BE2C (cell line): ENCODE data around the gene SLIT1.

Experiments
- DNase-seq: peaks from one replicate; pipeline ENCODE4 v3.0.0-alpha.2; 2020
- H3K27me3 ChIP-seq: fragments of 250-450 bp; sonication (Bioruptor Pico); 2 replicates; pipeline ENCODE4 v1.5.1; 2020; ENCODE audit warnings: mild to moderate bottlenecking
- H3K36me3 ChIP-seq: fragments of 250-450 bp; sonication (Bioruptor Pico); 2 replicates; pipeline ENCODE4 v1.5.1; 2020; ENCODE audit warnings: mild to moderate bottlenecking
- H3K4me1 ChIP-seq: fragments of 250-450 bp; sonication (Bioruptor Pico); 2 replicates; pipeline ENCODE4 v1.5.1; 2020
- H3K4me3 ChIP-seq: 2 replicates; pipeline ENCODE4 v1.5.1; 2011; ENCODE audit warnings: low read depth, low read length
- H3K9me3 ChIP-seq: fragments of 250-450 bp; sonication (Bioruptor Pico); 2 replicates; pipeline ENCODE4 v1.5.1; 2020
- TF ChIP-seq, protein P1 (sequence below): IDR thresholded peaks from 2 replicates; pipeline ENCODE4 v1.5.1; 2012; ENCODE audit warnings: mild to moderate bottlenecking, low read depth, low read length

SLIT1 gene

DNA sequence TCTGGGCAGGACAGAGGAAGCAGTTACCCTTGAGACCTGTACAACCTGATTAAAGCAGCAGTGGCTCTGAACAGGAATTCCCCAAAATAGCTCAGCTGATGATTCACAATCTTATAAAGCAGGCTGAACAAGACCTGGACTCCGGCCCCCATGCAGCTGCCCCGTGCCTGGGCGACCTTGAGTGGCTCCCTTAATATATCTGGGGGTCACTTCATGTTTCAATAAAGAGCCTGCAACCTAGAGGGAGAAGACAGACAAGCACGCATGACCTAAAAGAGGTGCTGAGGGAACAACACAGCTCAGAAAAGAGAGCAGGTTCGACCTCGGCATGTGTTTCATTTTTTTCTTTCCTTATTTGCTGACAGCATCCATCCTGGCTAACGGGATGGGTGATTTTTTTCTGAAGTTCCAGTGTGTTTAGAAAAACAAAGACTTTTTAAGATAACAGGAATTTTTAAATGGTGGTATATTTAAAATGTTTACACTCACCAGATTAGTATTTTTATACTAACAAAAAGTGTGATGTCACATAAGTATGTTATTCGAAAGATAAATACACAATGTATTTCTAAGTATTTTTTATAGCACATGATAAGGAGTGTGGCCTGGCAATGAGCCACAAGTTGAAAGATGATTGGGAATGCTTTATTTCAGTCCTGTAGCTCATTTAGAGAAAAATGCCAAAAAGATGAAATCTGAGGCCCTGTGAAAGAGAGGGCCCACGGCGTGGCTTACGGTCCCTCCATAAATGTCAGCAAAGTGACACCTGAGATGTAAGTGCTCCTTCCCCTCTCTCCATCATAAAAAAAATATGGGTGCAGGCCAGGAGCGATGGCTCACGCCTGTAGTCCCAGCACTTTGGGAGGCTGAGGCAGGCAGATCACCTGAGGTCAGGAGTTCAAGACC, 161.3 kb downstream of the SLIT1 start:
- Histone ChIP-seq H3K4me3 (no peak overlapping the region), H3K4me1 (no peaks in the 10 kb centered on the region), H3K9me3 (no peaks in the 10 kb centered on the region), H3K27me3 (no peaks in the 10 kb centered on the region), H3K36me3 (no peaks in the 10 kb centered on the region)
- no peak for DNase-seq
- TF ChIP-seq, protein P1, sequence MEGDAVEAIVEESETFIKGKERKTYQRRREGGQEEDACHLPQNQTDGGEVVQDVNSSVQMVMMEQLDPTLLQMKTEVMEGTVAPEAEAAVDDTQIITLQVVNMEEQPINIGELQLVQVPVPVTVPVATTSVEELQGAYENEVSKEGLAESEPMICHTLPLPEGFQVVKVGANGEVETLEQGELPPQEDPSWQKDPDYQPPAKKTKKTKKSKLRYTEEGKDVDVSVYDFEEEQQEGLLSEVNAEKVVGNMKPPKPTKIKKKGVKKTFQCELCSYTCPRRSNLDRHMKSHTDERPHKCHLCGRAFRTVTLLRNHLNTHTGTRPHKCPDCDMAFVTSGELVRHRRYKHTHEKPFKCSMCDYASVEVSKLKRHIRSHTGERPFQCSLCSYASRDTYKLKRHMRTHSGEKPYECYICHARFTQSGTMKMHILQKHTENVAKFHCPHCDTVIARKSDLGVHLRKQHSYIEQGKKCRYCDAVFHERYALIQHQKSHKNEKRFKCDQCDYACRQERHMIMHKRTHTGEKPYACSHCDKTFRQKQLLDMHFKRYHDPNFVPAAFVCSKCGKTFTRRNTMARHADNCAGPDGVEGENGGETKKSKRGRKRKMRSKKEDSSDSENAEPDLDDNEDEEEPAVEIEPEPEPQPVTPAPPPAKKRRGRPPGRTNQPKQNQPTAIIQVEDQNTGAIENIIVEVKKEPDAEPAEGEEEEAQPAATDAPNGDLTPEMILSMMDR, result no peak

DNA sequence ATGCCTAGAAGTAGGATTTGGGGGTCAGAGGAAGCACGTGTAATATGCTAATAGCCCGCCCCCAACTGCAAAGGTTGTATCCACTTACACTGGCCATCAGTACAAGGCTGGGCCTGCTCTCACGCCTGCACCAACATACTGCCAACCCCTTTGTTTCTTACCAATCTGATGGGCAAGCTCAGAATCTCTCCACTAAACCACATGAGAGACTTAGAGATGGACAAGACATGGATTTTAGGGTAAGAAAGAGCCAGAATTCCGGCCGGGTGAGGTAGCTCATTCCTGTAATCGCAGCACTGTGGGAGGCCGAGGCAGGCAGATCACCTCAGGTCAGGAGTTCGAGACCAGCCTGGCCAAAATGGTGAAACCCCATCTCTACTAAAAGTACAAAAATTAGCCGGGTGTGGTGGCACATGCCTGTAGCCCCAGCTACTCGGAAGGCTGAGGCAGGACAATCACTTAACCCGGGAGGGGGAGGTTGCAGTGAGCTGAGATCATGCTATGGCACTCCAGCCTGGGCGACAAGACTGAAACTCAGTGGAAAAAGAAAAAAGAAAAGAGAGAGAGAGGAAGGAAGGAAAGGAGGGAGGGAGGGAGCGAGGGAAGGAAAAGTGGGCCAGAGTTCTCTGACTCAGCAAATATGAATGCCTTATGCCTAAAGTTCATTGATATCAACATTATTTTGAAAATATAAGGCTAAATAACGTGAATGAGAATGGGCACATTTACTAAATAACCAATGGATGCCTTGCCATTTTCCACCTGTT, 162.2 kb downstream of the SLIT1 start:
- Histone ChIP-seq H3K4me1 (no peaks in the 10 kb centered on the region), H3K27me3 (no peaks in the 10 kb centered on the region), H3K36me3 (no peaks in the 10 kb centered on the region), H3K4me3 (no peak overlapping the region), H3K9me3 (no peaks in the 10 kb centered on the region)
- no peak for DNase-seq
- TF ChIP-seq, protein P1, result no peak

DNA sequence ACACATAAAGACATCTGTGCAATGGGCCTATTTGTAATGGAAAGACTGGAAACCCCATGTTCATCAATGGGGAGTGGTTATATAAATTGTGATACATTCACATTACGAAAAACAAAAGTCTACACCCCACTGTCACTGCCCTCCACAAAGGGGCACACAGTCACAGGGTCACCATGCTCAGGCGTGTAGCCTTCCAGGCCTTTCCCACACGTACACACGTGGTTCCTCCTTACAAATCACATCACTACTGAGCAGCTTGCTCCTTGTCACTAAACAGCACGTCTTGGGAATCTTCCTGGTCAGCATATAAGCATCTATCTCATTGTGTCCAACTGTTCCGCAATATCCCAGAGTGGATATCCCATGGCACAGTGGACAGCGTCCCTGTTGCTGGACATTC, 163.1 kb downstream of the SLIT1 start:
- Histone ChIP-seq H3K36me3 (no peaks in the 10 kb centered on the region), H3K4me1 (no peaks in the 10 kb centered on the region), H3K27me3 (no peaks in the 10 kb centered on the region), H3K9me3 (no peaks in the 10 kb centered on the region), H3K4me3 (no peak overlapping the region)
- DNase-seq, result no peak
- TF ChIP-seq, protein P1, result no peak

DNA sequence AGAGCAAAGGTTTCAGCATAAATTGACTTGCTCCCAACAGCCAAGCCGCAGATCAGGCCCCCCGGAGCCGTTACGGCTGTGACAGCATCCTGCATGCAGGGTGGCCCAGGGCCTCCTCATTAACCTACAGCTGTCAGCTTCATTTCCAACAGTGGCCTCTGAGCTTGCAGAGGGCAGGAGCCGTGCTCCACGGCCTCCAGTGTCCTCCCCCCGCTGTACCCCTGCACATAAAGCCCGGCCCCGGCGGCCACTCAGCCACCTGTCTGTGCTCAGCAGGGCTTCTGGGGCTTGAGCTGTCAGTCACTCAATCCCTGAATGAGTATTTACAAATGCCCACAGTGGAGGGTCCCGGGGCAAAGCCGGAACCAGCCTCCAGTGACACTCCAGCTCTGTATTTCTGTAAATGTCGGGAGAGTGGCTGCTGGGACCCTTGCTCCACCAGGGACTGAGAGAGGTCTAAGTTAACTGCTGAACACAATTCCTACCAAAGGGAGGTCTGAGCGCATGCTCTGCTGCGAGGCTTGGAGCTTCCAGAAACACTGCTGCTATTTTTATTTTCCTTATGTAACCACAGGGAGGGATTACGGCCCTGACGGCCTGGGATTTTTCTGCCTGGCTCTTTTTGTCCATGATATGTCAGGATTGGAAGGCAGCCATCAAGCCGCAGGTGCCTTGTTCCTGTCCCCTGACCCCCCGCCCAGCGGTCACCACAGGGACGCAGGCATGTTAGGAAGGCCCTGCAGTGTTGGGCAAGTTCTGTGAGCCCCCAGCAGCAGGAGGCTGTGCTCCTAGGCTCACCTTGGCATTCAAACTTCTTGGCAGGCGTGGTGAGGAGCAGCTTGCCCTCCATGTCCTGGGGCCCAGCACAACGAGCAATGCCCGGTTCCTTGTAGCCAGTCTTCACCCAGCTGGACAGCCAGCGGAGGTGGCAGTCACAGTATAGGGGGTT, 165.0 kb downstream of the SLIT1 start:
- no peaks in the 10 kb centered on the region for H3K27me3 ChIP-seq
- no peaks in the 10 kb centered on the region for H3K9me3 ChIP-seq
- no peaks in the 10 kb centered on the region for H3K36me3 ChIP-seq
- DNase-seq, result no peak
- TF ChIP-seq, protein P1, result no peak
- no peak overlapping the region for H3K4me3 ChIP-seq
- H3K4me1 ChIP-seq, result no peaks in the 10 kb centered on the region

DNA sequence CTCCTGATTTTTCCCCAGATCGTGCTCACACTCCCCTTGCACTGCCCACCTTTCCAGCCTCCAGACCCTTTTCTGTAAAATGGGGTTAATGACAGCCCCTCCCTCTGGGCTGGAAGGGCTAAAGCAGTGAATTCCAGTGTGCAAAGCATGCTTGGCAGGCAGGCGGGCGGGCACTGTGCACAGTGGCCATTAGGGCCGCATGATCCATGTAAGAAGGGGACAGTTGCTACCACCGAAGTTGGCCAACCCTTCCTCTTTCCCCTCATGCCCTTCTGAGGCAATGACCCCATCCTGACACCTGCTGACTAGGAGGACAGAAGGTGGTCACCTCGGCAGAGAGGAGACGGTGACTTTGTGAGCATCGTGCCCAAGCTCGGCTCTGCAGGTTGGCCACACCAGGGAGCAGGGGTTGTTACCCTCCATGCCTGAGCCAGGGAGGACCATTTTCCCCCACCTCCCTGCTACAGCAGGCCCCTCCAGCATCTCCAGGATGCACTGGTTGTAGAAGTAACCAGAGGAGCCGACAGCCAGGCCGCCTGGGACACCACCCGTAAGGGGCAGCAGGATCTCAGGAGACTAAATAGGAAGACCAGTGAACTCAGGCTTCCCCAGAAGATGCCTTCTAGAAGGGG, 166.4 kb downstream of the SLIT1 start:
- Histone ChIP-seq H3K9me3 (no peaks in the 10 kb centered on the region), H3K36me3 (no peaks in the 10 kb centered on the region), H3K27me3 (no peaks in the 10 kb centered on the region), H3K4me1 (no peaks in the 10 kb centered on the region), H3K4me3 (no peak overlapping the region)
- DNase-seq, result no peak
- TF ChIP-seq, protein P1, result no peak
